Stimulated activated CD8-positive, alpha-beta memory T cell treated with anti-CD3 and anti-CD28 coated beads, Interleukin-7, amount 100 ng/mL, for 4 hours (primary cell): Measurements from ENCODE around the gene CPLX3.

ENCODE experiments used
- DNase-seq, 2 donors: peaks; one replicate each; pipeline ENCODE4 v3.0.0-alpha.2; 2020; ENCODE audit warnings: low read depth in 2 of 2

CPLX3 gene

GRCh38 chr15:74844319-74845207, 18.1 kb downstream of the CPLX3 start:
- DNase-seq: no peak

GRCh38 chr15:74845208-74845568, 18.8 kb downstream of the CPLX3 start:
- DNase-seq: peak in 1 of 2 donors; percentile 39

DNA sequence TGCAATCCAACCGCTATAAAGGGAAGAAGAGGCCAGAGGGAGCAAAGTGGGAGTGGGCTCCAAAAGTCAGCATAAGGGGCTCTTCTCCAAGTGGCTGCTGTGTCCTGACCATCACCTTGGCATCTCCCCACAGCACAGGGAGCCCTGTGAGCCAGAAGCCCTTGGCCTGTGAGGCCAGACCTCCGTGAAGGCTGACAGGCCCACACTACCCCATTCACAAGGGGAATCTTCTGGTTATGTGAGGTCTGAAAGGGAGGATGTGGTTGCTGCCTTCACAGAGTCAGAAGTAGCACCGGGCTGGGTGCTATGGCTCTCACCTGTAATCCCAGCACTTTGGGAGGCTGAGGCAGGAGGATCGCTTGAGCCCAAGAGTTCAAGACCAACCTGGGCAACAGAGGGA, 19.2 kb downstream of the CPLX3 start:
- no peak for DNase-seq

DNA sequence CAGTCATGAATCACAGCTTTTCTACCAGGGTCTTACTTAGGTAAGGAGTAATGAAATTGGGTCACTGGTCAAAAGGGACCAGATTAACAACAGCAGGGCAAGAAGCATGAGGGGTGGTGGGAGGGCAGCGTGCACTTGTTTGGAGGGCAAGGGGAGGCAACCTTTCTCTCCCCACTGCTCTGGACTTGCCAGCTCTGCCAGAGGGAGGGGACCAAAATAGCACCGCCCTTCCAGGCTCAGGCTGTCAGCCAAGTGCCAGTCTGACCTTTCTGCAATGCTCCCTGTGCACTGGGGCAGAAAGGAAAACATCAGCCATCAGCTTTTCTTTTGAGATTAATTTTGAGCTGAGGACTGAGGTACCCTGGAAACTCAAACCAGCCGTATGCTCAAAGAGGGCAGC, 21.0 kb downstream of the CPLX3 start:
- no peak for DNase-seq

GRCh38 chr15:74850393-74850792, 24.0 kb downstream of the CPLX3 start:
- no peak for DNase-seq

DNA sequence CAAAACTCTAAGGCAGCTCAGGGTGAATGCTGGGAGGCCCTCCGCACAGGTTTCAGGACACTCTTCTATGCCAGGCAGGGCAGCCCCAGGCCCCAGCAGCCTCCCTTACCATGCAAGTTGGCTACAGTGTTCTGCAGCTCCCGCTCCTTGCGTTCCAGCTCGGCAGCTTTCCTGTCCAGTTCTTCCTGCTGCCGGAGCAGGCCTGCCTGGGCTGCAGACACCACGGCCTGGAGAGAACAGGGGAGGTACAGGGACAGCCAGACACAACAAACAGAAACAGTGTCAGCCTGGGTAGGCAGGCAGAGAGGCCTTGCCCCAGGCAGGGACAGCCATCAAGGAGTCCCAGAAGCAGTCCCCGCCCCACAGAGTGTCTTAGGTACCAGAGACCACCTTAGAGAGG, 25.5 kb downstream of the CPLX3 start:
- DNase-seq: no peak

- DNase-seq: no peak
Measured at GRCh38 chr15:74854453-74855022, 28.1 kb downstream of the CPLX3 start.

GRCh38 chr15:74855857-74856256, 29.4 kb downstream of the CPLX3 start:
- no peak for DNase-seq

DNA sequence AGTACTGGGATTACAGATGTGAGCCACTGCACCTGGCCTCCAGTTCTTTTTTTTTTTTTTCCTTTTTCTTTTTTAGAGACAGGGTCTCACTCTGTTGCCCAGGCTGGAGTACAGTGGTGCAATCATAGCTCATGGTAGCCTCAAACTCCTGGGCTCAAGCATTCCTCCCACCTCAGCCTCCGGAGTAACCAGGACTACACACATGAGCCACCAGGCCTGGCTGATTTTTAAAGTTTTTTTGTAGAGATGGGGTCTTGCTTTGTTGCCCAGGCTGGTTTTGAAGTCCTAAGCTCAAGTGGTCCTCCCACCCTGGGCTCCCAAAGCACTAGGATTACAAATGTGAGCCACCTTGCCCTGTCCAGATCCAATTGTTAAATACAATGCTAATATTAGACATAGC, 30.1 kb downstream of the CPLX3 start:
- DNase-seq: no peak

DNA sequence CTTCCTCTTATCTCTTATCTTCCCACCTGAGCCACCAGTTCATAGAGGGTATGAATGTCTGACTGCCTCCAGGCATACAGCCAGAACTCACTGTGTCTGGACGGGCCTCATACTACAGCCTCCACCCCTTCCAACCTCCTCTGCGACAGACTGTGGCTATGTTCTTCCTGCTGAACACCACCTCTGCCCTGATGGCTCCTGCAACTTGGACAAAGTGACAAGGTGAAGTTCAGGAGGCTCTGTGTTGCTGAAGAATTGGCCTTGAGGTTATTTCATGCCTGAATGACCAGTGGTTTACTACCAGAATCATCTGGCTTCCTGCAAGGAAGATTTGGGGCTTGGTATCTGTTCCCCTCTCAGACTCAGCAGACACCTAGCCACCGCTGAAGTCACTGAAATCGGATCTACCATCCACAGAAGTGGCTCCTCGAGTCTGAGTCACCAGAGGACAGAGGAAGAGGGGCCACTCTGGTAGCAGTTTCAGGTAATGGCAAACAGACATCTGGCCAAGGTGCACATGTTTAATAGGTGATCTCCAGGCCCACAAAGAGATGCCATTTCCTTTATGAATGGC, 30.7 kb downstream of the CPLX3 start:
- no peak for DNase-seq

DNA sequence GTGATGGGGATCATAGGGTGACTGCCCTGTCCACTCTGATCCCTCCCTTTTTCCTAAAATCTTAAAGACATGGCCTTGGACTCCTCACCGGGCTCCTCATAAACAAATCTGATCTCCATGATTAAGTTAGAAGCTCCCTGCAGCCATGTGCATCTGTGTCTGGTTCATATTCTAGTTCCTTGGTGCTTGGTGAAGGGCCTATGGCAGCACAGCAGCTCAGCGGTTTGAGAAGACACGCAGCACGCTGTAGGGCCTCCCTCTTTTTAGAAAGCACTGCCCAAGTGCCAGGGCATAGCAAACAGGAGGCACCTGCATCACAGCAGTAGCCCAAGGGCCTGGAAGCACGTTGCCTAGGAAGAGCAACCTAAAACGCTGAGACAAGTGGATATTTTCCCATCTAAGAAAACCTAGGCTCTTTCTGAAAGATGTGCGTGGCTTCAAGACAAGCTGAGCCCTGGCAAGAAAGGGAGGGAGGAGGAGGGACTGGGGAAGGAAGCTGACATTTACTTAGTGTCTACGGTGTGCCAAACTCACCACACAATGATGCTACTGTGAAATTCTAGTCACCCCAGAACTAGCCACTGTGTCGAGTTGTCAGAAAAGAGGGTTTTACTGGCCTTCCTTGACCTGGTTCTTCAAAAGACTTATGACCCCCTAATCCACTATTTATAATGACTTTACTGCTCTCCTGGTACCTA, 31.4 kb downstream of the CPLX3 start:
- no peak for DNase-seq

- DNase-seq: no peak
Measured at GRCh38 chr15:74858369-74858740, 31.9 kb downstream of the CPLX3 start.

DNA sequence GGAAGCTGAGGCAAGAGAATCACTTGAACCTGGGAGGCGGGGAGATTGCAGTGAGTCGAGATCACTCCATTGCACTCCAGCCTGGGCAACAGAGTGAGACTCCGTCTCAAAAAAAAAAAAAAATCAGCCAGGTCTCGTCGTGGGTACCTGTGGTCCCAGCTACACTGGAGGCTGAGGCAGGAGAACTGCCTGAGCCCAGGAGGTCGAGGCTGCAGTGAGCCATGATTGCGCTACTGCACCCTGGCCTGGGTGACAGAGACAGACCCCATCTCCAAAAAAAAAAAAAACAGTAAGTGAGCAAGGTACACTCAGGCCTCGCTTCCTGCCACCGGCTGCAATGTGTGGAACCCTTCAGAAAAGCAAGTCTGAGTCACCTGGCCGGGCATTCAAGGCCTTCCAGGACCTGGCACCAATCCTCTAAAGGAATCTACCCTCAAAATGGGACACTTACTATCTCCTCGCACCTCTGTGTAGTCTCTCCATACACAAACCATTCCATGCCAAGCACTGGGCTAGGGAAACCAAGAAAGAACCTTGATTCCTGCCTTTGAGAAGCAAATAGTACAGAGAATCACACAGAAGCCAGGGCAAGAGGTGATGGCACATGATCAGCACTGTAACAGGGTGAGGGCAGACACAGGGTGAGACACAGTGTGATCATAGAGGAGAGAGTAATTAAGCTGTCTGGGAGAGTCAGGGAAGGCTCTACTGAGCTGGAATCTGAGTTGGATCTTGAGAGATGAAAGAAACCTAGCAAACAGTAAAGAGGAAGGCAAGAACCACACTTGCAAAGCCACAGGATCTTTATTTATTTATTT, 37.0 kb downstream of the CPLX3 start:
- no peak for DNase-seq

- DNase-seq: no peak
Measured at GRCh38 chr15:74864296-74864695, 37.9 kb downstream of the CPLX3 start.

GRCh38 chr15:74865316-74865715, 38.9 kb downstream of the CPLX3 start:
- DNase-seq: no peak

DNA sequence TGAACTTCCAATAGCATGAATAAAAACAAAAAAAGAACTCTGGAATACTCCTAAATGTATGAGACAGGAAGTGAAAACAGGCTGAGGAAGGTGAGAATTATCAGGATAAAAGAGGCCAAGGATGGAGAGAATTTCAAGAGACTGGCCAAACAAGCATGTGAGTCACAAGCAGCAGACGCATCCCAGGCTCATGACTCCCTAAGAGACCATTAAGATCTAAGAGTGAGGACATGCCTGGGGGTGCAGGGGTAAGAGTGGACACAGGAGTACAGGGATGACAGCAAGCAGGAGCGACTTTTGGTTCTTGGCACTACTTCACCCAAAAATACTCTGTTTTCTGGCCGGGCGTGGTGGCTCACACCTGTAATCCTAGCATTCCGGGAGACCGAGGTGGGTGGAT, 39.7 kb downstream of the CPLX3 start:
- DNase-seq: no peak

GRCh38 chr15:74867466-74868038, 41.1 kb downstream of the CPLX3 start:
- no peak for DNase-seq

- DNase-seq: no peak
Measured at GRCh38 chr15:74868059-74868458, 41.6 kb downstream of the CPLX3 start.

DNA sequence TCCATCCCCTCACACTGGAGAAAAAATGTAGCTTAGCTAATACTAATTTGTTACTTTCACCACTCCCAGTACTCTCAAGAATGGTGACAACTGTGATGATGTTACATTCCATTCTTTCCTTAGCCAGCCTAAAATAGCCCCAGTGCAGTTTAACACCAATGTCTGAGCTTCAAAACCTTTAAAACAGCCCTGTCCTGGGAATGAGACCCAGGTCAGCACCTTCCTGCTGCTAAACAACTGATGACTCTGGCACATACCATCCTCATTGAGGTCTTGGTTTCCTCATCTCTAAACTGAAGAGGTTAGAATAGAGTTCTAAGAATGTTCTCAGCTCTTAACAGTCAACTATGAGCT, 42.9 kb downstream of the CPLX3 start:
- no peak for DNase-seq

- no peak for DNase-seq
Measured at GRCh38 chr15:74869726-74870407, 43.4 kb downstream of the CPLX3 start.
